Measurements from ENCODE around the gene MARF1.

Gene MARF1

GRCh38 chr16:15599303-15600070 is 43.5 kb downstream of the MARF1 start:
- TF ChIP-seq CTCF (IDR thresholded peaks at IDR 0.05; ENCODE audit: low read depth, low read length): no peak
- no peak overlapping the region for H3K4me3 ChIP-seq (ENCODE audit: low read depth, low read length)
- DNase-seq (ENCODE audit: low read depth, low spot score): no peak
- in situ Hi-C loops (cut with HindIII; ENCODE audit: low sequenced_read_pairs): no loop called here

GRCh38 chr16:15598648-15599190 is 44.2 kb downstream of the MARF1 start:
- in situ Hi-C loops (cut with HindIII; ENCODE audit: low sequenced_read_pairs): no loop called here
- no peak overlapping the region for H3K4me3 ChIP-seq (ENCODE audit: low read depth, low read length)
- DNase-seq (ENCODE audit: low read depth, low spot score): no peak
- no peak for TF ChIP-seq CTCF (IDR thresholded peaks at IDR 0.05; ENCODE audit: low read depth, low read length)

- in situ Hi-C loops (cut with HindIII; ENCODE audit: low sequenced_read_pairs): no loop called here
- TF ChIP-seq CTCF (IDR thresholded peaks at IDR 0.05; ENCODE audit: low read depth, low read length): no peak
- DNase-seq (ENCODE audit: low read depth, low spot score): no peak
- H3K4me3 ChIP-seq (ENCODE audit: low read depth, low read length): no peak overlapping the region
These were observed 44.9 kb downstream of the MARF1 start for GRCh38 chr16:15597822-15598647.

- no peak overlapping the region for H3K4me3 ChIP-seq (ENCODE audit: low read depth, low read length)
- in situ Hi-C loops (cut with HindIII; ENCODE audit: low sequenced_read_pairs): no loop called here
- TF ChIP-seq CTCF (IDR thresholded peaks at IDR 0.05; ENCODE audit: low read depth, low read length): no peak
- no peak for DNase-seq (ENCODE audit: low read depth, low spot score)
These were observed 45.8 kb downstream of the MARF1 start for GRCh38 chr16:15597135-15597534.

GRCh38 chr16:15594711-15595320 is 48.1 kb downstream of the MARF1 start:
- no peak overlapping the region for H3K4me3 ChIP-seq (ENCODE audit: low read depth, low read length)
- in situ Hi-C loops (cut with HindIII; ENCODE audit: low sequenced_read_pairs): no loop called here
- no peak for TF ChIP-seq CTCF (IDR thresholded peaks at IDR 0.05; ENCODE audit: low read depth, low read length)
- DNase-seq (ENCODE audit: low read depth, low spot score): no peak

- in situ Hi-C loops (cut with HindIII; ENCODE audit: low sequenced_read_pairs): no loop called here
- no peak for DNase-seq (ENCODE audit: low read depth, low spot score)
- H3K4me3 ChIP-seq (ENCODE audit: low read depth, low read length): no peak overlapping the region
- no peak for TF ChIP-seq CTCF (IDR thresholded peaks at IDR 0.05; ENCODE audit: low read depth, low read length)
These were observed 49.7 kb downstream of the MARF1 start for GRCh38 chr16:15593235-15593634.

Data from astrocyte of the spinal cord (primary cell).